Esophagus muscularis mucosa (tissue), 4 donors: ENCODE results near the gene PGAP3.
A peak's percentile ranks its signal among the peaks of the same experiment; 100 is the strongest.

ENCODE experiments used
- CTCF ChIP-seq, 3 experiments: fragments of 200-600 bp in 2 of 3; fragments of 450-650 bp in 1 of 3; sonication (generic) in 2 of 3; IDR thresholded peaks; one replicate each; pipeline ENCODE4 v1.5.1; 2017 to 2019; ENCODE audit warnings: antibody characterized with exemption in 3 of 3, mild to moderate bottlenecking in 2 of 3, moderate library complexity in 1 of 3
- EP300 ChIP-seq: sonication (generic); formaldehyde crosslinking; IDR thresholded peaks from one replicate; pipeline ENCODE4 v1.6.1; 2017; ENCODE audit warnings: antibody characterized with exemption
- POLR2A ChIP-seq: fragments of 450-650 bp; IDR thresholded peaks from one replicate; pipeline ENCODE4 v1.6.1; 2017; ENCODE audit warnings: antibody characterized with exemption, moderate library complexity, mild to moderate bottlenecking, low read depth
- POLR2AphosphoS5 ChIP-seq, 2 donors: sonication (generic); formaldehyde crosslinking; IDR thresholded peaks; one replicate each; pipeline ENCODE4 v1.6.1; 2017; ENCODE audit warnings: antibody characterized with exemption in 2 of 2

- peak; percentile 99 to 100 (median 100) for TF ChIP-seq CTCF (IDR thresholded peaks at IDR 0.05)
- TF ChIP-seq POLR2A = no peak
- peak in 1 of 2 donors; percentile 71 for TF ChIP-seq POLR2AphosphoS5 (IDR thresholded peaks at IDR 0.05)
- TF ChIP-seq EP300 = no peak
Observed at GRCh38 chr17:39621523-39622379, 66.1 kb downstream of the PGAP3 start.
